Stimulated activated CD8-positive, alpha-beta memory T cell treated with anti-CD3 and anti-CD28 coated beads, Interleukin-4, amount 100 ng/mL, for 48 hours (primary cell): ENCODE results near the gene TPSD1.
"Not testable (repeated sequence)": the region's sequence is repeated elsewhere in the genome, so short reads cannot be mapped to it uniquely, and the experiment has no call there.

Experiments used
- DNase-seq: peaks from one replicate; pipeline ENCODE4 v3.0.0-alpha.2; 2020

TPSD1 gene

DNA sequence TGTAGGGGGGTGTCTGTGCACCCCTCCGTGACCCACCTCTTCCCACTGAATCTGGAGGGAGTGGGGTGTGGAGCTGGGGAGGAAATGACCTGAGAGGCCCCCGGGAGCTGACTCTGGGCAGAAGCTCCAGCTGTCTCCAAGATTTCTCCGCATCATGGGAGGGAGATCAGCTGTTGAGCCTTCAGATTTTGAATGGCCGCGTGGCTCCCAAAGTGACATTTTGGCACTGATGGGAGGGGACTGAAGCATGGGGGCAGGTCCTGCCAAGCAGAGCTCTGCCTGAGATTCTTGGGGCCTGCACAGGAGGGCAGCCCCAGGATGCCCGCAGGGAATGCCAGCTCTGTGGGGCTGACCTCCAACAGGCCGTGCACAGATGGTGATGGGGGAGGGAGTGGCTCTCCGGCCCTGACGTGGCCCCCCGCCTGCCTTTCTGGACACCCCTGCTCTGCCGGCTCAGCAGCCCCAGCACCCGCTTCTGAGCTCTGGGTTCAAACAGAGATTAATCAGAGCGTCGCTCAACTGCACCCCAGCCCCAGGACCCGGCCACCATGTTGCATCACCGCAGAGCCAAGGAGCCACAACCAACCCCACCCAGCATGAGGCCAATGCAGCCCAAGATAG, 28.2 kb downstream of the TPSD1 start:
- no peak for DNase-seq

DNA sequence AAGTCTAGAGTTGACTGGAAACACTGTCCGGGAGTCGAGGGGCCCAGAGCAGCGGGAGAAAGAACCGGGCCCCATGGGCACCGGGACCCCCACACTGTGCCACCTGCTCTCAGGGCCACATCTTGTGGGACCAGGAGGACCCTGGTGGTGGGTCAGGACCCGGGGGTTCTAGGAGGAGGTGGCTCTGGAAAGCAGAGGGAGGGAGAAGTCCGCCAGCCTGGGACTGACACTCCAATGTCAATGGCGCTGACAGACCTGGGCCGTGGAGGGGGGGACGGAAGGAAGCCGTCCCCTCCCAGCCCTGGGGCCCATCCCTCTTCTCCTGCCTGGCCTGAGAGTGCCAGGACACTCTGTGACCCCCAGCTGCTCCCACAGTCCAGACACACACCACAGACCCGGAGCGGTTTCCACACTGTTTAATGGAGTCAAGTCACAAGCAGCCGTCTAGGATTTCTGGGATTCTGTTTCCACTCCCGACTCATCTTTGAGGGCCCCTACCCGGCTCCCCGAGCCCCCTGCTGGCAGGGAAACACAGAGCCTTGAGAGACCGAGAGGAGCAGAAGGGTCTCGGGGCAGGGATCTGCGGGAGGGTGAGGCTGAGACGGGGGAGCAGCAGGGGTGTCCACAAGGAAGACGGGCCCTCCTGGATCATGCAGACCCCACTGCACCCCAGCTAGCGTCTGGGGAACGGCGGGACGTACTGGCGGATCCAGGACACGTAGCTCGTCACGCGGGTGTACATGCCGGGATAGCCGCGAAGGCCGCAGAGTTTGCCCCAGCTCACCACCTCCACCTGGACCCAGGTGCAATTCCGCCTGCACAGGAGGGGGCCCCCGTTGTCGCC, 30.0 kb downstream of the TPSD1 start:
- DNase-seq = no peak

DNA sequence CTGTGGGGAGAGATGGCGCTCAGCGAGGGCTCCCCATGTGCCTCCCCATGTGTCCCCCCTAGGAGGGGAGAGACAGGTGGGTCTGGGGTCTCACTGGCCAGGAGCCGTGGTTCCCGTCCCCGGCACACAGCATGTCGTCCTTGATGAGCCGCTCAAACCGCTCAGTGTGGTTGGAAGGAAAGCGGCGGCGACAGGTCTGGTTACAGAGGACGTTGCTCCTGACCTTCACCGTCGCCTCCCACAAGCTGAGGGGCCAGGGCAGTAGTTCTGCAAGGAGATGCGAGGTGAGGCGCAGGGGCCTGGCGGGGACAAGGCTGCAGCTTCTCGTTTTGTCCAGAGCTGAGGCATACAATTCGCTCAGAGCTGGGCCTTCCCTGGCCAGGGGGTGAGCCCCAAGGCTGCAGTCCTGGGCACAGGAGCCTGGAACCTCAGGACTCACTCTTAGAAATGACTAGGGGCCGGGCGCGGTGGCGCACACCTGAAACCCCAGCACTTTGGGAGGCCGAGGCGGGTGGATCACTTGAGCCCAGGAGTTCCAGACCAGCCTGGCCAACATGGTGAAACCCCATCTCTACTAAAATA, 30.7 kb downstream of the TPSD1 start:
- DNase-seq = no peak

DNA sequence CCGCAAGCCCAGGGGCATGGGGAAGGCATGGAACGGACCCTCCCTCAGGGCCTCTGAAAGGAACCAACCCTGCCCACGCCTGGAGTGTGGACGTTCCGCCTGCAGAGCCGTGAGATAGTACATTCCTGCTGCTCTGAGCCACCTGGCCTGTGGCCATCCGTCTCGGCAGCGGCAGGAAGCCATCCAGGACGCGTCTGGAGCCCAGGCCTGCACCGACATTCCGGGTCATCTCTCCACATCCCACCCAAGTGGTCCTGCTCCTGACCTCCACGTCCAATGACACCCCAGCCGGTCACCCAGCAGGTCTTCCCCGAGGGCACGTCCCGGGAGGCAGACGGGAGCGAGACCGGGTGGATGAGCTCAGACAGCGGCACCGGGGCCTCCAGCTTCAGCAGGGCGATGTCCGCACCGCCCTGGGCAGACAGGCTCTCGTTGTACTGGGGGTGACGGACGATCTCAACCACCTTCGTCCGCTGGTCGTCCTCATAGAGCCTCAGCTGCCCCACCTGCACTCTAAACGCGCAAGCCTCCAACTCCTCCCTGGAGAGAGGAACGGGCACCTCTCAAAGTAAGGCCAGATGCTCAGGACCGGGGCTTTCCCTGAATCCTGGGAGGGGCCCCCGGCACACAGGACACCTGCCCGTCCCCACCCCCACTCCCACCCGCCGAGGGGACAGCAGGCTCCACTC, 32.3 kb downstream of the TPSD1 start:
- no peak for DNase-seq

DNA sequence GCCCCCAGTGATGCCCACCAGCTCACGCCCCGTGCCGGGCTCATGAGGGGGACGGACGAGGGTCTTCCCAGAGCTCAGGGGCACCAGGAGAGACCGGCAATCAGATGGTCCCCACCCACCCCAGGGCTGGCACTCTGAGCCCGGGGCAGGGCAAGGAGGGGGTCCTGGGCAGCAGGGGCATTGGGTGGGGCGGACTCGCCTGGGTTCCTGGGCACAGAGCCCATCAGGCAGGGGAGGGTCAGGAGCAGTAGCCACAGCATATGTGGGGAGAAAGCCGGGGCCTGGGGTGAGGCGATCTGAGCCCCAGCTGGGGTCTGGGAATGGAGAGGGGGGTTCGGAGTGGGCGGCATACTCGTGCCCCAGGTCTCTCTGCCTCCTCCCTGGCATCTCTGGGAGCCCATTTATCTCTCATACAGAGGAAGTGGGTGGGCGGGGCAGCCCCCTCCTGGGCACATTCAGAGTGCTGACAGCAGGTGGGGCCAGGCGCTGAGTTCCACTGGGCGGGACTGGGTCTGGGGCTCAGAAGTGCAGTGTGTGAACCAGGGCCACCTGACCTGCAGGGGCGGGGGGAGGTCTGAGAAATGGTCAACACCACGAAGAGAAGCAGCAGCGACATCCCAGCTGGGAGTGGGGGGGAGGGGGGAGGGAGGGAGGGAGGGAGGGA, 33.1 kb downstream of the TPSD1 start:
- DNase-seq = no peak

DNA sequence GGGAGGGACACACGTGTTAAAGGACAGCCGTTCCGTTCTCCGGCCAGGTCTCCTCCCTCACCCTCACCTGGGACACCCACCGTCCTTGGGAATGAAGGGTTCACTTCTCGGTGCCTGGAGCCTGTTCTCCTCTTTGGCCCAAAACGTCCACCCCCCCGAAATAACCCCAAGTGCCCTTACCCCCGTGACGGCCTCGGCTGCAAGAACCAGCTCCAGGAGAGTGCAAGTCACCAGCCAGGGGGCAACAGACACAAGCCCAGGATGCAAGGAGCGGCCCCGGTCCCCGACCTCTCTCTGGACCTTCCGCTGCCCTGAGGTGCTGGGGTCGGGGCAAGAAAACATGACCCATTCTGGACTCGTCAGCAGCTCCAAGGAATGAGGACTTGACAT, 33.6 kb downstream of the TPSD1 start:
- no peak for DNase-seq

DNA sequence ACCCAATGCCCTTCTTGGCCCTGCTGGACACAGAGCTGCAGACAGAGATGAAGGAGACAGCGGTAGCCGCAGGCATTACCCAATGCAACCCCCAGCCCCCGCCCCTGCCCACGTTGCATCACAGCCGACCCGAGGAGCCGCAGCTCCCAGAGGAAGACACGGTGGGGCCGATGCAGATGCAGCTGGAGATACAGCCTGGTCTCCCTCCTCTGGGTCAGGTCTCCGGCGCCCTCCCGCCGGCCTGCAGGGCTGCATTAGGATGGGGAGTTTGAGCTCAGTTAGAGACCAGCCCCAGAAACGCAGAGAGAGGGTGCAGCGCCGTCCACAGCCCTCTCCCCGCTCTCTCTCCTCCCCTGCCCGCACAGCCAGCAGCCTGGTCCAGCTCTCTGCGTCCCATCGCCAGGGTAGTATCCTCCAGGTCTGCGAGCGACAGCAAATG, 34.2 kb downstream of the TPSD1 start:
- no peak for DNase-seq

DNA sequence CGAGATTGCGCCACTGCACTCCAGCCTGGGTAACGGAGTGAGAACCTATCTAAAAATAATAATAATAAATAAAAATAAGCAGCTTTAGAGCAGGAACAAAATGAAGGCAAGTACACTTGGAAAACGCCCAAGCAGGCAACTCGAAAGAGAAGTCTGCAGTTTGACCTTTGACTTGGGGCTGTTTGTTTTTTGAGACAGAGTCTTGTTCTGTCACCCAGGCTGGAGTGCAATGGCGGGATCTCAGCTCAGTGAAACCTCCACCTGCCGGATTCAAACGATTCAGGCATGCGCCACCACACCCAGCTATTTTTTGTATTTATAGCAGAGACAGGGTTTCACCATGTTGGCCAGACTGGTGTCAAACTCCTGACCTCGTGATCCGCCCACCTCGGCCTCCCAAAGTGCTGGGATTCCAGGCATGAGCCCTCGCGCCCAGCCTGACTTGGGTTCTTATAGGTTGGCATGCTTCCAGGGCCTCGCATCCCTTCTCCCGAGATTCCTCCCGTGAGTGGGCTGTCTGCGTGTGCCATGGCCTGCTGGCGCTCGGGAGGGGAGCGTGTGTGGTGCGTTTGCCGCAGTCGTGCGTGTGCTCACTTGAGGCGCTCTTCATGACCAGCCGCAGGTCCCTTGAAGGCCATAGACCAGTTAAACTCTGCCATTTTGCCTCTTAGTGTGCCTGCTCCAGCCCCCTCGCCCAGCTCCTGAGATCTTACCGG, 35.1 kb downstream of the TPSD1 start:
- DNase-seq = no peak

DNA sequence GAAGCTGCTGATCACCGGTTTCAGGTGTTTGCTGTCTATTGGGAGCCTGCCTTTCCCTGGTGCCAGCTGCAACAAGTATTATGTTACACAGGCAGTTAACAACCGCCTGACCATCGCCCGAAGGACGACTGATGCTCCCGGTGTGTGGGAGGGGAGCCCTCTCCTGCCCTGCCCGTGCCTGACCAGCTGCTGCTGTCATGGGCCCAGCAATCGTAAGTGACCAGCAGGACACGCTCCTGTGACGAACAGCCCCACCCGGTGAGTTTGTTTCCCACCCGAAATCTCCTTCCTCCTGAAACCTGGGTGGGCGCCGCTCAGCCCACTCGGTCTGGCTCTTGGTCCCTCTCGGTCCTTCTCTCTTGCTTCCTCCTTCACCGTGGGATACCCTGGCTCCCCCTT, 35.7 kb downstream of the TPSD1 start:
- DNase-seq = no peak

DNA sequence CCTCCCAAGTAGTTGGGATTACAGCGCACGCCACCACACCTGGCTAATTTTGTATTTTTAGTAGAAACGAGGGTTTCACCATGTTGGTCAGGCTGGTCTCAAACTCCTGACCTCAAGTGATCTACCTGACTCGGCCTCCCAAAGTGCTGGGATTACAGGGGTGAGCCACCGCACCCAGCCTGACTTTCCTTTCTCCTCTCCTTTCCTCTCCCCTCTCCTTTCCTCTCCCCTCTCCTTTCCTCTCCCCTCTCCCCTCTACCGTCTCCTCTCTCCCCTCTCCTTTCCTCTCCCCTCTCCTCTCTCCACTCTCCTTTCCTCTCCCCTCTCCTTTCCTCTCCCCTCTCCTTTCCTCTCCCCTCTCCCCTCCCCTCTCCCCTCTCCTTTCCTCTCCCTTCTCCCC, 36.3 kb downstream of the TPSD1 start:
- DNase-seq = not testable (repeated sequence)

DNA sequence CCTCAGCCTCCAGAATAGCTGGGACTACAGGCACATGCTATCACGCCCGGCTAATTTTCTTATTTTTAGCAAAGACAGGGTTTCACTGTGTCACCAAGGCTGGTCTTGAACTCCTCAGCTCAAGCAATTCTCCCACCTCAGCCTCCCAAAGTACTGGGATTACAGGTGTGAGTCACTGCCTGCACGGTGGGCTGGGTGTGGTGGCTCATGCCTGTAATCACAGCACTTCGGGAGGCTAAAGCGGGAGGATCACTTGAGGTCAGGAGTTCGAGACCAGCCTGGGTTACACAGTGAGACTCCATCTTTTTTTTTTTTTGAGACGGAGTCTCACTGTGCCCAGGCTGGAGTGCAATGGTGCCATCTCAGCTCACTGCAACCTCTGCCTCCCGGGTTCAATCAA, 36.9 kb downstream of the TPSD1 start:
- not testable (repeated sequence) for DNase-seq

DNA sequence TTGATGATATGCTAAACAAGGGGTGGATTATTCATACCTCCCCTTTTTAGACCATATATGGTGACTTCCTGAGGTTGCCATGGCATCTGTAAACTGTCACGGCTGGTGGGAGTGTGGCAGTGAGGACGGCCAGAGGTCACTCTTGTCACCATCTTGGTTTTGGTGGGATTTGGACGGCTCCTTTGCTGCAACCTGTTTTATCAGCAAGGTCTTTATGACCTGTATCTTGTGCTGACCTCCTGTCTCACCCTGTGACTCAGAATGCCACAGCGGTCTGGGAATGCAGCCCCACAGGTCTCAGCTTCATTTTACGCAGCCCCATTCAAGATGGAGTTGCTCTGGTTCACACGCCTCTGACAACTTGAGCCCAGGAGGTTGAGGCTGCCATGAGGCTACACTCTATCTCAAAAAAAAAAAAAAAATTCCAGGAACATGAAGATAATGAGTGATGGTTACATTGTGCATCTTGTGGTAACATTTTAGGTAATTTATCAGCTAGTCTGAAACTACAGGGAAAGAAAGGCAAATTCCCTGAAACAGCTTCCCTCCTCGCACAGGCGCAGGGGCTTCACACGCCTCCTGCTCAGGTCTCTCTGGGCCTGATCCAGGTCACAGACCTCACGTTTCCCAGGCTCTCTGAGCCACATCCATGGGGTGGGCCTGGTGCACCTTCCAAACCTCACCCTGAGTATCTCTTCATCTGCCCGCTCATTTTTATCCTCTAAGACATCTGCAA, 38.2 kb downstream of the TPSD1 start:
- no peak for DNase-seq

DNA sequence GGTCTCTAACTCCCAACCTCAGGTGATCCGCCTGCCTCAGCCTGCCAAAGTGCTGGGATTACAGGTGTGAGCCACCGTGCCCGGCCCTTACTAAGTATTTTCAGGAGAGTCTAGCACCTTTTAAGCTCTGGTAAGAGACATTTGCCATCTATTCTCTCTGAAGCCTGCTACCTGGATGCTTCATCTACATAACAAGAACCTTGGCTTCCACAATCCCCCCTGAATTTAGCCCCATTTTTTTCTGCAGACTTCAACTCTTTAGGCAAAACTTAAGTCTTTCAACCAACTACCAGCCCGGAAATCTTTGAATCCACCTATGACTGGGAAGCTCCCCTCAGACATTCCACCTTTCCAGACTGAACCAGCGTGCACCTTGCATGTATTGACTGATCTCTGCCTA, 39.6 kb downstream of the TPSD1 start:
- no peak for DNase-seq

DNA sequence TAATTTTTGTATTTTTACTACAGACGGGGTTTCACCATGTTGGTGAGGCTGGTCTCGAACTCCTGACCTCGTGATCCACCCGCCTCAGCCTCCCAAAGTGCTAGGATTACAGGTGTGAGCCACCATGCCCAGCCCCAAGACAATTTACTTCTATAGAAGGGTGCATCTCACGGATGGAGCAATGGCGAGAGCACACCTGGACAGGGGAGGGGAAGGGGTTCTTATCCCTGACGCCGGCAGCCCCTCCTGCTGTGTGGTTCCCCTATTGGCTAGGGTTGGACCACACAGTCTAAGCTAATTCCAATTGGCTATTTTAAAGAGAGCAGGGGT, 40.8 kb downstream of the TPSD1 start:
- DNase-seq = not testable (repeated sequence)

DNA sequence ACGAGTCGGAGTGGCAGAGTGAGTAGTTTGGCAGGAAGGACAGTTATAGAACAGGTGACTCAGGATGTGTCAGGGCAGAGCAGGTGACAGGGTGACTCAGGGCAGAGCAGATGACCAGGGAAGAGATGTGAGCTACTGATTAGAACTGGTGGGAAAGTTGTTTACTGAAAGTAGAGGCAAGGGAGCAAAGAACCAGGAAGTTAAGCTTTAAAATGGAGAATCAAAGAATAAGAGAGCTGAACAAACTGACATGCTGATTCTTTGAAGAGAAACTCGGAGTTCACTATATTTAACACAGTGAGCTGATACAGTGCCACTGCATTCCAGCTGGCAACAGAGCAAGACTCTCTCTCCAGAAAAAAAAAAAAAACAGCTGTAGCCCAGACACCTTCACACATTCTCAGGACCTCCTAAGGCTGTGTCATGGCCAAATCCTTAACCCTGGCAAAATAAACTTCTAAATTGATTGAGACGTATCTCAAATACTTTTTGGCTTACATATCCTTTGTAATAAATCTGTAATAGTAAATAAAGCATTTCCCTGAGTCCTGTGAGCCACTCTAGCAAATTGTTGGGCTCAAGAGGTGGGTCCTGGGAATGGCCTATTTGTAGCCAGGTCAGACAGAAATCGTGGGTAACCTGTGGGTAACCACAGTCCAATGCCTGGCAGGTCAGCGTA, 41.3 kb downstream of the TPSD1 start:
- DNase-seq = peak; percentile 54

DNA sequence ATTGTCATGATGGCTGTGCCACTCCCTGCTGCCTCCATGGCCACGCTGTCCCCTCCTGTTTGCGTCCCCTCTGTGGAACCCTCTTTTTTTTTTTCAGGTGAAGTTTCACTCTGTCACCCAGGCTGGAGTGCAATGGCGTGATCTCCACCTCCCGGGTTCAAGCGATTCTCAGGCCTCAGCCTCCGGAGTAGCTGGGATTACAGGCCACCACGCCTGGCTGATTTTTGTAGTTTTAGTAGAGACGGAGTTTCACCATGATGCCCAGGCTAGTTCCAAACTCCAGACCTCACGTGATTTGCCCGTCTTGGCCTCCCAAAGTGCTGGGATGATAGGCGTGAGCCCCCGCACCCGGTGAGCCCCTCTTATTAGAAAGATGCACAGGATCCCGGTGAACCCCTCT, 42.5 kb downstream of the TPSD1 start:
- no peak for DNase-seq

DNA sequence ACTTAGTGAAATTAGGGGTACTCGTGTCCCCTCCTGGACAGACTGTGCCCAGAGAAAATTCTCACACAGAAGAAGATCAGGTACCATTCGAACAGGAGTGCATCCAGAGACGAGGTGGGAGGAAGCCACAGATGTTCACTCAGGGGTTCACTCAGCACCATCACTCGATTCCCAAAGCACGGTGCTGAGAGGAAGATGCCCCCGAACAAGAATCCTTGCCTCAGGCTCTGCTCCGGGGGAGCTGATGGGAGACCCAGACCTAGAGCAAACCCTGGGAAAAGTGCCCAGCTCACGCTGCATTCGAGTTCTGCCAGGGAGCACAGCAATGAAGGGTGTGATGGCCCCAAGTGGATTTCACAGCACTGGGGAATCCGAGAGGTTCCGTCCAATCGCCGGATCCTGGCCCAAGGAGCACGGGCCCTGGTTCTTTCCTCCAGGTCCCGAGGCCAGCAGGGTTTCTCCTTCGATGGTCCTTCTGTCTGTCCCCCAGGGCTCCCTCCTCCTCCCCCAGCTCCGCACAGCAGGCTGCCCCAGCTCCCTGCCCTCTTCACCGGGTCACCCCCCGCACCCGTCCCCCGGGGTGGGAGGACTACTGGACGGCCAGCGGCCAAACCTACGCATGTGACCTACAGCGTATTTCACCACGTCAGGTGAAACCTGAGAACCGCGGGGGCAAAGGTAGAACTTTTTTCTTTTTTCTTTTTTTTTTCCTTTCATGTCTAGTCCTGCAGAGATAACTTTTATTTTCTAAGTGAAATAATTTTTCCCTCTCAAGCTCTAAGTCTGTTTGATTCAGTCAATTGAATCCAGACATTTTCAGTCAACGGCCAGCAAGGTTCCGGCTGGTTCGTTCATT, 43.4 kb downstream of the TPSD1 start:
- DNase-seq = no peak

DNA sequence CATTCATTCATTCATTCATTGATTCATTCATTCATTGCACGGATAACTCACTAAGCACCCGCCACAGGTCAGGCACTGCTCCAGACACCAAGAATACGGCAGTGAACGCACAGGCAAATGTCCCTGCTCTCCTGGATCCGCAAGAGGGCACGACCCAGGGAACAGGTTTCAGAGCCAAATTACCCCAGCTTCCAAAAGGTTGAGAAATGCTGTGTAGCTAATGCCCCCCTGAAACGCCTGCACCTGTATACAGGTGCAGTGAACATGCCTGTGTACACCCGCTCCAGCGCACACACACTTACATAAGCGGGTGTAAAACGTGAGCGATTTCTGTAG, 44.0 kb downstream of the TPSD1 start:
- no peak for DNase-seq

DNA sequence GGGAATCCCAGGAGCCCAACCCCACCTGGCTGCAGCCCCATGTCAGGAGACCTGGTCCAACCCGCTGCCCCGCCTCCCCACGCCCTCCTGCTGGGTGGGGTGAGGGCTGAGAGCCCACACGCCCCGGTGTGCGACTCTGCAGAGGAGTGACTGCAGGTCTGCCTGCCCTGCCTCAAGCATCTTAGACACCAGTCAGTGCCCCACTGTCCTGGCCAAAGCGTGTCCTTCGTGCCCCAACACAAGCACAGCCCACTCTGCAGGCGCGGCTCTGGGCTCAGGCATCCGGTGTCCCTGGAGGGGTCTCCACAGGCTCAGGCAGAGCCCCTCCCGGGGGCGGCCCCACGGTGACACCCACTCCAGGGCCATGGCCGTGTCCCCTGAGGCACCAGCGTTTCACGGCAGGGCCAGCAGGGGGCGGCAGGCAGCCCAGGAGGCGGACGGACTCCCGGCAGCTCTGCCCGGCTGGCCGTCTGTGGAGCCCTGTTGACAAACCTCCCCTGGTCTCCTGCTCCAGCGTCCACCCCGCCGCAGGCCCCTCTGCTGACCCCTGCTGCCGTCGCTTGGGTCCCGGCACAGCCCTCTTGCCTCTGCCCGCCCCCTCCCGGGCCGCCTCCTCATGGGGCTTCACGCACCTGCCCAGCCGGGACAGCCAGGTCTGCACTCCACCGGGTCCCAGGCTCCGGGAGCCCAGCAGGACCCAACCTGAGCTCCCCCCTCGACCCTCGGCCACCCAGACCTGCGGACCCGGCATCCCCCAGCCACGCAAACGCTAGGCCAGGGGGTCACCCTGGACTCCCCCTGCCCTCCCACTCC, 45.0 kb downstream of the TPSD1 start:
- peak; percentile 88 for DNase-seq
